HepG2 (cell line): ENCODE results near the gene ZNF235. TPM values are rescaled to one million over a fixed set of nuclear protein-coding genes. Genes with fewer than 3 reads are reported as not detected.
A peak's percentile ranks its signal among the peaks of the same experiment; 100 is the strongest.

ENCODE experiments used
- ATF4 ChIP-seq, 2 experiments: fragments of 450-650 bp in 1 of 2; sonication (generic) in 1 of 2; formaldehyde crosslinking; IDR thresholded peaks; 2 replicates each; pipeline versions ENCODE4 v1.5.0 to v1.8.0; 2020 to 2022; ENCODE audit warnings: mild to moderate bottlenecking in 1 of 2, missing genetic modification reagents in 1 of 2
- CENPT ChIP-seq: sonication (generic); formaldehyde crosslinking; IDR thresholded peaks from 2 replicates; pipeline ENCODE4 v1.8.0; 2022; ENCODE audit warnings: low read depth, mild to moderate bottlenecking, moderate library complexity, missing genetic modification reagents
- ELF4 ChIP-seq: sonication (generic); formaldehyde crosslinking; IDR thresholded peaks from 2 replicates; pipeline ENCODE4 v1.5.0; 2020; ENCODE audit warnings: missing genetic modification reagents, mild to moderate bottlenecking, moderate library complexity, borderline replicate concordance
- FUBP1 ChIP-seq: sonication (generic); formaldehyde crosslinking; IDR thresholded peaks from 2 replicates; pipeline ENCODE4 v1.5.1; 2020; ENCODE audit warnings: missing genetic modification reagents, mild to moderate bottlenecking, borderline replicate concordance
- MTF1 ChIP-seq: sonication (generic); formaldehyde crosslinking; IDR thresholded peaks from 2 replicates; pipeline ENCODE4 v1.5.0; 2020; ENCODE audit warnings: missing genetic modification reagents
- PLRG1 ChIP-seq: fragments of 450-650 bp; conservative IDR thresholded peaks from 2 replicates; pipeline ENCODE4 v1.6.1; 2016
- SMC3 ChIP-seq: IDR thresholded peaks from 2 replicates; pipeline ENCODE4 v1.6.1; 2011; ENCODE audit warnings: low read length, improper control_type of control experiment
- SP1 ChIP-seq, 2 experiments: fragments of 450-650 bp in 1 of 2; sonication (generic) in 1 of 2; formaldehyde crosslinking in 1 of 2; IDR thresholded peaks; 2 replicates each; pipeline versions ENCODE4 v1.4.0 to v1.6.1; 2016 to 2020; ENCODE audit warnings: missing genetic modification reagents in 1 of 2
- TCF12 ChIP-seq, 2 experiments: fragments of 450-650 bp in 1 of 2; sonication (generic) in 1 of 2; formaldehyde crosslinking in 1 of 2; IDR thresholded peaks; 2 replicates each; pipeline versions ENCODE4 v1.6.1 to v1.8.0; 2017 to 2022; ENCODE audit warnings: antibody characterized with exemption in 1 of 2, mild to moderate bottlenecking in 1 of 2, missing genetic modification reagents in 1 of 2, moderate library complexity in 1 of 2
- TCF7L2 ChIP-seq: IDR thresholded peaks from 2 replicates; pipeline ENCODE4 v1.6.1; 2011; ENCODE audit warnings: mild to moderate bottlenecking, low read depth, low read length, moderate library complexity
- ZBTB1 ChIP-seq: sonication (generic); formaldehyde crosslinking; IDR thresholded peaks from 2 replicates; pipeline ENCODE4 v1.4.0; 2020; ENCODE audit warnings: missing genetic modification reagents, borderline replicate concordance
- ZBTB7A ChIP-seq: sonication (generic); formaldehyde crosslinking; IDR thresholded peaks from 2 replicates; pipeline ENCODE4 v1.8.0; 2022; ENCODE audit warnings: mild to moderate bottlenecking, missing genetic modification reagents
- ZFP41 ChIP-seq: sonication (generic); formaldehyde crosslinking; IDR thresholded peaks from 2 replicates; pipeline ENCODE4 v1.4.0; 2020; ENCODE audit warnings: mild to moderate bottlenecking, missing genetic modification reagents, borderline replicate concordance
- ZNF138 ChIP-seq: sonication (generic); formaldehyde crosslinking; IDR thresholded peaks from 2 replicates; pipeline ENCODE4 v1.5.0; 2020; ENCODE audit warnings: mild to moderate bottlenecking, low read depth, missing genetic modification reagents
- ZNF251 ChIP-seq: sonication (generic); formaldehyde crosslinking; IDR thresholded peaks from 2 replicates; pipeline ENCODE4 v1.9.0; 2021; ENCODE audit warnings: mild to moderate bottlenecking, missing genetic modification reagents
- ZNF333 ChIP-seq: sonication (generic); formaldehyde crosslinking; IDR thresholded peaks from 2 replicates; pipeline ENCODE4 v1.4.0; 2020; ENCODE audit warnings: mild to moderate bottlenecking, missing genetic modification reagents, borderline replicate concordance
- ZNF510 ChIP-seq: sonication (generic); formaldehyde crosslinking; IDR thresholded peaks from 2 replicates; pipeline ENCODE4 v1.4.0; 2020; ENCODE audit warnings: low read depth, mild to moderate bottlenecking, missing genetic modification reagents
- ZNF552 ChIP-seq: sonication (generic); formaldehyde crosslinking; IDR thresholded peaks from 2 replicates; pipeline ENCODE4 v1.9.0; 2022; ENCODE audit warnings: missing genetic modification reagents, mild to moderate bottlenecking, borderline replicate concordance
- ZNF569 ChIP-seq: sonication (generic); formaldehyde crosslinking; IDR thresholded peaks from 2 replicates; pipeline ENCODE4 v1.5.0; 2020; ENCODE audit warnings: mild to moderate bottlenecking, missing genetic modification reagents, moderate library complexity, borderline replicate concordance
- ZNF609 ChIP-seq: sonication (generic); formaldehyde crosslinking; IDR thresholded peaks from 2 replicates; pipeline ENCODE4 v1.4.0; 2020; ENCODE audit warnings: mild to moderate bottlenecking, missing genetic modification reagents, borderline replicate concordance
- ZNF629 ChIP-seq: sonication (generic); formaldehyde crosslinking; conservative IDR thresholded peaks from 2 replicates; pipeline ENCODE4 v1.5.0; 2020; ENCODE audit warnings: missing genetic modification reagents
- ZNF672 ChIP-seq: sonication (generic); formaldehyde crosslinking; IDR thresholded peaks from 2 replicates; pipeline ENCODE4 v1.8.1; 2022; ENCODE audit warnings: missing genetic modification reagents
- ZNF816 ChIP-seq: sonication (generic); formaldehyde crosslinking; IDR thresholded peaks from 2 replicates; pipeline ENCODE4 v1.8.0; 2022; ENCODE audit warnings: missing genetic modification reagents, mild to moderate bottlenecking, borderline replicate concordance
- polyA plus RNA-seq, 8 experiments: library from polyadenylated mRNA; depleted of rRNA in 3 of 8; stranded (reverse) in 7 of 8; unstranded in 1 of 8; fragments of >200 nt; fragmentation: Illumina TruSeq in 4 of 8; extraction: Trizol in 4 of 8; gene quantifications; 2 replicates each; pipeline versions ENCODE4 v1.2.1 to v1.2.3, GENCODE V29; 2011 to 2016; ENCODE audit warnings: low read depth in 4 of 8, missing spikeins in 1 of 8, mixed read lengths in 1 of 8; ENCODE audit not compliant: insufficient read depth in 1 of 8
- total RNA-seq, 5 experiments: library from RNA; depleted of rRNA; stranded (reverse); fragments of >200 nt; fragmentation: Illumina TruSeq; extraction: Trizol; gene quantifications; 2 replicates each; pipeline ENCODE4 v1.2.3, GENCODE V29; 2016; ENCODE audit warnings: low read depth in 1 of 5

Gene ZNF235
- total and polyA plus RNA-seq, 2 of the 13 experiments (the other 11 are each of a cell fraction or from before 2014, with no cell fraction given): 4.8 to 5.5 TPM

- TF ChIP-seq ELF4: peak; percentile 85; the same call in 1 of the 2 replicates
- 0 out of 2 replicates have a peak, but pooled peaks have one; percentile 63 for TF ChIP-seq ZNF138 (CRISPR knock-in tag)
- no peak for TF ChIP-seq ZNF816 (CRISPR knock-in tag)
- TF ChIP-seq ZBTB7A (CRISPR knock-in tag): no peak
- TF ChIP-seq SMC3: no peak
- TF ChIP-seq MTF1 (CRISPR knock-in tag): no peak
- TF ChIP-seq ZNF609 (CRISPR knock-in tag): no peak
- no peak for TF ChIP-seq ZNF569
- no peak for TF ChIP-seq ZNF672 (CRISPR knock-in tag)
- TF ChIP-seq CENPT (CRISPR knock-in tag): no peak
- TF ChIP-seq ZFP41 (CRISPR knock-in tag): peak; percentile 46; the same call in 1 of the 2 replicates
- no peak for TF ChIP-seq PLRG1
- TF ChIP-seq FUBP1: no peak
- no peak for TF ChIP-seq SP1 (IDR thresholded peaks at IDR 0.05)
- TF ChIP-seq SP1 (CRISPR knock-in tag; IDR thresholded peaks at IDR 0.05): no peak
- TF ChIP-seq TCF12 (IDR thresholded peaks at IDR 0.05): no peak
- TF ChIP-seq TCF12 (CRISPR knock-in tag; IDR thresholded peaks at IDR 0.05): no peak
- no peak for TF ChIP-seq ZNF510 (CRISPR knock-in tag)
- TF ChIP-seq ZNF629 (CRISPR knock-in tag): no peak
- TF ChIP-seq ZNF333: peak; percentile 51; the same call in 1 of the 2 replicates
- no peak for TF ChIP-seq ZBTB1 (CRISPR knock-in tag)
- TF ChIP-seq ATF4 (CRISPR knock-in tag; IDR thresholded peaks at IDR 0.05): no peak
- no peak for TF ChIP-seq ZNF251 (CRISPR knock-in tag)
- no peak for TF ChIP-seq ZNF552 (CRISPR knock-in tag)
- TF ChIP-seq TCF7L2: no peak
These were observed at the start of gene ZNF235 (continued) for GRCh38 chr19:44304659-44305193.
